Measurements from ENCODE around the gene ABHD5. TPM values are rescaled to one million over a fixed set of nuclear protein-coding genes. Genes with fewer than 3 reads are reported as not detected.

The ABHD5 gene
- total and polyA plus RNA-seq, 2 of the 13 experiments (the other 11 are each of a cell fraction or from before 2014, with no cell fraction given), result 4.5 to 13.3 TPM

- in situ Hi-C loops (cut with HindIII; ENCODE audit: extremely low pct_ligation_motif_present, low pct_unique_long_range_greater_than_20kb), result no loop called here
- no TSS peak for BruUV-seq (replicated peaks)
- Histone ChIP-seq H4K20me1 (ENCODE audit: insufficient read depth, low read length) (no peaks in the 10 kb centered on the region), H3K79me2 (ENCODE audit: insufficient read depth, low read length) (no peaks in the 10 kb centered on the region), H3K36me3 (replicated peaks in 1 of 2; ENCODE audit: control insufficient read depth in 1 of 2, insufficient read depth in 2 of 2, low read length in 2 of 2) (no peaks in the 10 kb centered on the region), H2AFZ (ENCODE audit: low read length) (no peak overlapping the region), H3K4me1 (ENCODE audit: insufficient read depth, low read length) (no peaks in the 10 kb centered on the region), H3K9ac (ENCODE audit: insufficient read depth, low read depth, low read length) (no peak overlapping the region), H3K4me3 (replicated peaks in 1 of 3; ENCODE audit: insufficient read depth in 1 of 3, low read depth in 2 of 3, low read length in 3 of 3) (no peak overlapping the region), H3K27me3 (ENCODE audit: control insufficient read depth in 1 of 2, insufficient read depth in 2 of 2, low read length in 2 of 2) (no peaks in the 10 kb centered on the region), H3K4me2 (ENCODE audit: low read depth, low read length) (no peak overlapping the region), H3K27ac (ENCODE audit: extremely low read length, insufficient read depth, low read length) (no peak overlapping the region), H3K9me3 (ENCODE audit: low read length) (no peaks in the 10 kb centered on the region)
- ChIA-PET POLR2A (no interaction called here), CTCF (ENCODE audit: low intra/inter-chr PET ratio, low total read pairs) (no interaction called here)
- 5% methylated on average over 1 of the region's 1 CpG for WGBS (ENCODE audit: low lambda C conversion rate)
- intact Hi-C loops (cut with micrococcal nuclease; ENCODE audit: unreplicated experiment), result no loop called here
- FAIRE-seq, result no peak
- no peak for ATAC-seq
- DNase-seq (ENCODE audit: low spot score), result no peak
- TF ChIP-seq CEBPZ (IDR thresholded peaks at IDR 0.05; ENCODE audit: low read length) (no peak), NFYC (CRISPR knock-in tag; IDR thresholded peaks at IDR 0.05) (no peak), ZSCAN21 (CRISPR knock-in tag; IDR thresholded peaks at IDR 0.05; ENCODE audit: borderline replicate concordance) (no peak), THAP9 (CRISPR knock-in tag; IDR thresholded peaks at IDR 0.05; ENCODE audit: borderline replicate concordance) (no peak), HMGXB4 (CRISPR knock-in tag; IDR thresholded peaks at IDR 0.05; ENCODE audit: borderline replicate concordance in 1 of 2, low read depth in 1 of 2) (no peak), CAMTA2 (CRISPR knock-in tag; IDR thresholded peaks at IDR 0.05; ENCODE audit: borderline replicate concordance) (no peak), THRA (CRISPR knock-in tag; IDR thresholded peaks at IDR 0.05; ENCODE audit: borderline replicate concordance) (no peak), ZNF3 (CRISPR knock-in tag; IDR thresholded peaks at IDR 0.05) (no peak), MEF2D (CRISPR knock-in tag; IDR thresholded peaks at IDR 0.05) (no peak), ZNF253 (CRISPR knock-in tag; IDR thresholded peaks at IDR 0.05; ENCODE audit: borderline replicate concordance) (no peak), YEATS4 (CRISPR knock-in tag; IDR thresholded peaks at IDR 0.05; ENCODE audit: borderline replicate concordance) (no peak), ZNF546 (CRISPR knock-in tag; conservative IDR thresholded peaks at IDR 0.05) (no peak), LCORL (IDR thresholded peaks at IDR 0.05) (no peak), LCORL (CRISPR knock-in tag; IDR thresholded peaks at IDR 0.05) (no peak), TFDP1 (CRISPR knock-in tag; IDR thresholded peaks at IDR 0.05; ENCODE audit: borderline replicate concordance) (no peak)
Measured at GRCh38 chr3:43676441-43676840, 14.3 kb upstream of the ABHD5 start.

All from HepG2 (cell line).